DMS114 treated with DMSO at 0.1 percent for 48 hours (cell line): ENCODE data around the gene MTA1.

Experiments used
- DNase-seq: peaks from one replicate; lab custom pipeline; 2025; ENCODE audit not compliant: unreplicated experiment; lab: John Stamatoyannopoulos, UW

MTA1 gene

DNA sequence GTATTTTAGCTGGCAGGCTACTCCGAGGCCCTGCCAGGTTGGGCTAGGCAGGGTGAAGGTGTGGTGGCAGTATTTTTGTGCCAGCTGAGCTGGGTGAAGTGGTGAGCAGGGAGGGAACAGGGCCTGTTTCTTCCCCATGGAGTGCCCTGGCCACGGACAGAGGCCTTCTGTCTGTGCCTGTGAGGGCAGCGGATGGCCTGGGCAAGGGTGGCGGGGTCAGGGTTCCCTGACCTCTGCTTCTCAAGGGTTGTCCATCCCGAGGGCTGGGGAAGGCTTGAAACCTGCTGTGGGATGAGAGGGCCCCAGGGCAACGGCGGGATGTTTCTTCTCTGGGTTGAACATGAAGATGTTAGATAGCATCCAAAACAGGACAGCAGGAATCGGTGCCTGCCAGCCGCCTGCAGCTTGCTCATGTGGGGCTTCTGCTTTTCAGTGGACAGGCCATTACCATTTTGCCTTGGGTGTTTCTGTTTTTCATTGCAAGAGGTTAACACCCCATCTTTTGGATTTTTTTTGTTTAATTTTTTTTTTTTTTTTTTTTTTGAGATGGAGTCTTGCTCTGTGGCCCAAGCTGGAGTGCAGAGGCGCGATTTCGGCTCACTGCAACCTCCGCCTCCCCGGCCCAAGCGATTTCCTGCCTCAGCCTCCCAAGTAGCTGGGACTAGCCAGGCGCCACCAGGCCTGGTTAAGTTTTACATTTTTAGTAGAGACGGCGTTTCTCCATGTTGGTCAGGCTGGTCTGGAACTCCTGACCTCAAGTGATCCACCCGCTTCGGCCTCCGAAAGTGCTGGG lies 3.3 kb downstream of the MTA1 start:
- no peak for DNase-seq

DNA sequence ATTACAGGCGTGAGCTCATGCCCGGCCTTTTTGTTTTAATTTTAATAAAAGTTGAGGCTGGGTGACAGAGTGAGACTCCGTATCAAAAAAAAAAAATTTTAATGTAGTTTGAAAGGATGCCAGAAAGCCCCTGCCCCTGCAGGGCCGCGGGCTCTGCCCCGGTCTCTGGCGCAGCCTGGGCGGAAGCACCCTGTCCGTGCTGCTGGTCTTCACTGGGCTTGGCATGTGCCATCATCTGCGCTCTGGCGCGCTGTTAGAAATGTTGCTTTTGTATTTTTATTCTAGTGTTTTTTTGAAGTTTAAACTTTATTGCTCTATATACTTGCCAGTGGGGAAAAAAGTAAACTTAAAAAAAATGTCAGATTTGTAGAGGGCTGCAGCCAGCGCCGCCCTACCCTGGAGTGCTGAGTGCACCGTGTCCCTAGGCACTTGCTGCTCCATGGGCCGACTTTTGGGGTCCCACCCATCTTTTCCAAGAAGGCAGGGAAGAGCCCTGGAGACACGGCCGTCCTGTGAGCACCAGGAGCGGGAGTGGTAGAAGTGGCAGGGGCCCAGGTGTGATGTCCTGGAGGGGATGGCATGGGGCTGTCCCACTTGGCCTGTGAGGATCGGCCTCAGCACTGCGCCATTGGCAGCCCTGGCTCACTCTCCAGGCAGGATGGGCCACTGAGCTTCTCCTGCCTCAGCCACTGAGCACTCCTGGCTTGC lies 4.0 kb downstream of the MTA1 start:
- no peak for DNase-seq

GRCh38 chr14:105424861-105425260 lies 5.2 kb downstream of the MTA1 start:
- no peak for DNase-seq

DNA sequence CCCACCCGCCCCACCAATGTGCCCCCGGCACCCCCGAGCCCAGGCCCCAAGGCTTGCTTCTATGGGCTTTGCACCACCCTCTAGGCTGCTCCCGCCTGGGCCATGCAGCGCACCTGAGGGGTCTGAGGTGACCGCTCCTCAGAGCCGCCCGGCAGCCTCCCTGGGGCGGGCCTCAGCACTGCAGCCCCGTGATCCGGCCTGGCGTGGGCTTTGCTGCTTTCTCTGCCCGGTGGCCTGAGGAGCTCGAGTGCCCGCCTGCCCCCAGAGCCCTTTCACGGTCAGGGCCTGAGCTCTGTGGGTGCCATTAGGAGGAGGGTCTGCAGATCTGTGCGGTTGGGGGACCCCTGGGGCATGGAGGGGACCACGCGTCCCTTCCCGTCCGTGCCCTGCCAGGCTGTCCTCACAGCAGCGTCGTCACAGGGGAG lies 6.2 kb downstream of the MTA1 start:
- no peak for DNase-seq

GRCh38 chr14:105426416-105427130 lies 6.9 kb downstream of the MTA1 start:
- DNase-seq: no peak

- no peak for DNase-seq
These were observed 7.8 kb downstream of the MTA1 start for GRCh38 chr14:105427412-105427811.

DNA sequence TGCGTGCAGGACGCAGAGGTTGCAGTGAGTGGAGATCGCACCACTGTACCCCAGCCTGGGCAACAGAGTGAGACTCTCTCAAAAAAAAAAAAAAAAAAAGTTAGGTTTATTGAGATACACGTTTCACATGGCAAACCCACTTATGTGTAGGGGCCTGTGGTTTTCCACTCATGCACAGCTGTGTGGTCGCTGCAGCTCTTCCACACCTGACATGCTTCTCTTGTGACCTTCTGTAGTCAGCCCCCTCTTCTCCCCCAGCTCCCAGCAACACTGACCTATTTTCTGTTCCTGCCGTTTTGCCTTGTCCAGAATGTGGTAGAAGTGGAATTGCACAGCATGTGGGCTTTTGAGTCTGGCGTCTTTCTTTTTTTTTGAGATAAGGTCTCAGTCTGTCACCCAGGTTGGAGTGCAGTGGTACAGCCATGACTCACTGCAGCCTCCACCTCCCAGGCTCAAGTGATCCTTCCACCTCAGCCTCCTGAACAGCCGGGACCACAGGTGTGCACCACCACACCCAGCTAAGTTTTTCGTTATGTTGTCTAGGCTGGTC lies 8.4 kb downstream of the MTA1 start:
- DNase-seq: no peak

- no peak for DNase-seq
These were observed 10.4 kb downstream of the MTA1 start for GRCh38 chr14:105430042-105430441.

GRCh38 chr14:105430565-105430964 lies 10.9 kb downstream of the MTA1 start:
- DNase-seq: no peak

GRCh38 chr14:105431256-105431655 lies 11.6 kb downstream of the MTA1 start:
- DNase-seq: no peak

- DNase-seq: no peak
These were observed 13.0 kb downstream of the MTA1 start for GRCh38 chr14:105432657-105433056.

- DNase-seq: no peak
These were observed 13.6 kb downstream of the MTA1 start for GRCh38 chr14:105433161-105433605.

GRCh38 chr14:105436402-105436801 lies 16.8 kb downstream of the MTA1 start:
- no peak for DNase-seq

GRCh38 chr14:105436891-105437722 lies 17.5 kb downstream of the MTA1 start:
- no peak for DNase-seq

- DNase-seq: no peak
These were observed 18.3 kb downstream of the MTA1 start for GRCh38 chr14:105437723-105438500.

DNA sequence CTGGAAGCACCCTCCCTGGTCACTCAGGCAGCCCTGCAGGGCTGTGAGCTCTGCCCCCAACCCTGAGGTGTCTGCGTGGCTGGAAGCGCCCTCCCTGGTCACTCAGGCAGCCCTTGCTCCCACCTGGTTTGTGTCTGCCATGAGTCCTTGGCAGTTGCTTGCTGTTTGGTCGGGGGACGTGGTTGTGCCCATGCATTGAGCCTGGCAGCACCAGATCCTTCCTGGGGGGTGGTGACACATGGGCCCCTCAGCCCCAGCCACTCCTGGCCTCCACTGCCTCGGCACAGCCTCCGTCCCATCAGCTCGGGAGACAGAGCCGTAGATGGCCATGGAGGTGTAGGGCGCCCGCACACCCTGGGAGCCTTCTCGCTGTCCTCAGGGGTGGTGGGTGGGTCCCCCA lies 19.6 kb downstream of the MTA1 start:
- DNase-seq: no peak

- no peak for DNase-seq
These were observed 20.3 kb downstream of the MTA1 start for GRCh38 chr14:105439710-105440553.

DNA sequence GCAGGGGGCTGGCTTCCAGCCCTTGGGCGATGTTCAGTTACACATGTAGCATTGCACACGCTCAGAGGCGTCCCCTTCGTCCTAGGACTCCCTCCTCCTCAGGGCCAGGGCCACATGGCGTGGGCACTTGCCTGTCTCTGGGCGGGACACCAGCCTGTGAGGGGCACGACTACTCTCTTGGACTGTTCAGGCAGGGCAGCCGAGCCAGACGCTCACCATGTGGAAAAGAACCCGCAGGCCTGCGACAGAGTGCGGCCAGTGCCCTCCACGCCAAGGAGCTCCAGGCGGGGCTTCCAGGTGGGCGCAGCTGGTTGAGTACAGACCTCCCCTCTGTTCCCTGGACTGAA lies 20.9 kb downstream of the MTA1 start:
- no peak for DNase-seq

DNA sequence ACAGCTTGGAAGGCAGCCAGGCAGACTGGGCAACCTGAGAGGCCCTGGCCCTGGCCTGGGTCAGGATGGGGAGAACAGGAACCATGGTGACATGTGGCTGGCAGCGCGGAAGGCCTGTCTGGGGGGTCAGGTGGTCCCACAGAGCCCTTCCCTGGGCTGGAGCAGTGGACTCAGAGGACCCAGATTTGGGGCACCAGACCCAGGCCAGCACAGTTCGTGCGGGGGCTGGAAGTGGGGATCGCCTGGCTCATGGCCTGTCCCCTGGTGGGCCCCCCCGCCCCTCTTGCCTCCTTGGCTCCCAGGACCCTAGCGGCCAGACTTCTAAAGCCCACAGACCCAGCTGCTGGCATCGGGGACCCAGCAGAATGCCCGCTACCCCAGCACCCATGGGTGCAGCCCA lies 21.4 kb downstream of the MTA1 start:
- no peak for DNase-seq
